ENCODE measurements around the gene F10. TPM values are rescaled to one million over a fixed set of nuclear protein-coding genes. Genes with fewer than 3 reads are reported as not detected.
A peak's percentile ranks its signal among the peaks of the same experiment; 100 is the strongest.

F10 gene
- polyA plus RNA-seq, 1 experiment: 39.0 TPM

- H3K36me3 ChIP-seq (ENCODE audit: control insufficient read depth, insufficient read depth, low read length): no peaks in the 10 kb centered on the region
- H3K4me3 ChIP-seq (ENCODE audit: low read depth, low read length): no peak overlapping the region
- TF ChIP-seq, protein P1, sequence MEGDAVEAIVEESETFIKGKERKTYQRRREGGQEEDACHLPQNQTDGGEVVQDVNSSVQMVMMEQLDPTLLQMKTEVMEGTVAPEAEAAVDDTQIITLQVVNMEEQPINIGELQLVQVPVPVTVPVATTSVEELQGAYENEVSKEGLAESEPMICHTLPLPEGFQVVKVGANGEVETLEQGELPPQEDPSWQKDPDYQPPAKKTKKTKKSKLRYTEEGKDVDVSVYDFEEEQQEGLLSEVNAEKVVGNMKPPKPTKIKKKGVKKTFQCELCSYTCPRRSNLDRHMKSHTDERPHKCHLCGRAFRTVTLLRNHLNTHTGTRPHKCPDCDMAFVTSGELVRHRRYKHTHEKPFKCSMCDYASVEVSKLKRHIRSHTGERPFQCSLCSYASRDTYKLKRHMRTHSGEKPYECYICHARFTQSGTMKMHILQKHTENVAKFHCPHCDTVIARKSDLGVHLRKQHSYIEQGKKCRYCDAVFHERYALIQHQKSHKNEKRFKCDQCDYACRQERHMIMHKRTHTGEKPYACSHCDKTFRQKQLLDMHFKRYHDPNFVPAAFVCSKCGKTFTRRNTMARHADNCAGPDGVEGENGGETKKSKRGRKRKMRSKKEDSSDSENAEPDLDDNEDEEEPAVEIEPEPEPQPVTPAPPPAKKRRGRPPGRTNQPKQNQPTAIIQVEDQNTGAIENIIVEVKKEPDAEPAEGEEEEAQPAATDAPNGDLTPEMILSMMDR (IDR thresholded peaks at IDR 0.05; ENCODE audit: insufficient read depth, low read depth, low read length): no peak
- ChIA-PET POLR2A (no interaction called here), CTCF (interaction anchor here (0.6 kb wide), 1 partner anchor 119 kb away, joined by 3 read pairs; no protein-coding TSS in a partner anchor)
- no peaks in the 10 kb centered on the region for H3K27me3 ChIP-seq (ENCODE audit: control insufficient read depth, insufficient read depth, low read length)
- DNase-seq (ENCODE audit: low read depth): no peak
Measured at GRCh38 chr13:113151745-113152690, 29.4 kb downstream of the F10 start.

GRCh38 chr13:113152691-113152983, 30.0 kb downstream of the F10 start:
- POLR2A ChIA-PET: no interaction called here
- H3K36me3 ChIP-seq (ENCODE audit: control insufficient read depth, insufficient read depth, low read length): no peaks in the 10 kb centered on the region
- no peaks in the 10 kb centered on the region for H3K27me3 ChIP-seq (ENCODE audit: control insufficient read depth, insufficient read depth, low read length)
- H3K4me3 ChIP-seq (ENCODE audit: low read depth, low read length): no peak overlapping the region
- no peak for DNase-seq (ENCODE audit: low read depth)
- TF ChIP-seq, protein P1 (IDR thresholded peaks at IDR 0.05; ENCODE audit: insufficient read depth, low read depth, low read length): no peak
- CTCF ChIA-PET: no interaction called here

DNA sequence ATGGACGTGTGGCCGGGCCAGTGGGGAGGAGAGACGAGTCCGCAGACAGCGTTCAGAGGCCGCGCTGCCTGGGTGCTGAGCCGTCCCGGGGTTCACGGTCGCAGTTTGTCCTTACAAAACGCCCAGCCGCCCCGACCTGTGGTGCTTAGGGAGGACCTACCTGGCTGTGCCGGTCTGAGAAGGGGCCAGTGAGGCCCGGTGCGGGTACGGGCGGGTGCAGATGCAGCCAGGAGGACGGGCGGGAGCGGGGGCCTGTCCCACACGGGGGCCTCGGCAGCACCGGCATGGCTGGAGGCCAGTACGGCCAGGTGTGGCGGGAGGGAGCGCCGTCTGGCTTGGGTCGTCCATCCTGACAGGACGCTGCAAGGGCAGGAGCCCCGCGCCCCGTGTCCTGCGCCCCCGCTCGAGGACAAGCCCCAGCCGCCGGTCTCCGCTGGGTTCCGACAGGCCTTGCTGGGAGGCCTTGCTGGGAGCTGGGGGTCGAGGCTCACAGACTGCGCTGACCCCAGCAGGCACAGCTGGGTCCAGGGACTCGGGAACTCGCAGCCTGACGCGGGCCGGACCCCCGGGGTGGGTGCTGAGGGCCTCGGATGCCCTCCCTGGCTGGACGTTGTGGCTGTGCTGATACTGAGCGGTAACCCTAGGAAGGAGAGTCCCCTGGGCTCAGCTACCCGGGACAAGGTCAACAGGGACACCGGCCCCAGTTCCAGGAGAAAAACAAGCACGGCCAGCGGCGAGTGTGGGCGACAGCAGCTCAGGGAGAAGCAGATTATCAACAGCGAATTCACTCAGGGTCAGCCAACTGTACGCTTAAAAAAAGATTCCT, 30.6 kb downstream of the F10 start:
- POLR2A ChIA-PET: no interaction called here
- no peaks in the 10 kb centered on the region for H3K36me3 ChIP-seq (ENCODE audit: control insufficient read depth, insufficient read depth, low read length)
- H3K4me3 ChIP-seq (ENCODE audit: low read depth, low read length): peak overlapping the region; percentile 3
- DNase-seq (ENCODE audit: low read depth): no peak
- TF ChIP-seq, protein P1 (IDR thresholded peaks at IDR 0.05; ENCODE audit: insufficient read depth, low read depth, low read length): no peak
- CTCF ChIA-PET: no interaction called here
- no peaks in the 10 kb centered on the region for H3K27me3 ChIP-seq (ENCODE audit: control insufficient read depth, insufficient read depth, low read length)

- Histone ChIP-seq H3K27me3 (ENCODE audit: control insufficient read depth, insufficient read depth, low read length) (no peaks in the 10 kb centered on the region), H3K4me3 (ENCODE audit: low read depth, low read length) (peak overlapping the region; percentile 19; the same call in 1 of the 2 replicates), H3K36me3 (ENCODE audit: control insufficient read depth, insufficient read depth, low read length) (no peaks in the 10 kb centered on the region)
- TF ChIP-seq, protein P1 (IDR thresholded peaks at IDR 0.05; ENCODE audit: insufficient read depth, low read depth, low read length): no peak
- CTCF ChIA-PET: interaction anchor here (1.3 kb wide), 1 partner anchor 10 kb away, joined by 3 read pairs; no protein-coding TSS in a partner anchor
- POLR2A ChIA-PET: no interaction called here
- DNase-seq (ENCODE audit: low read depth): no peak
Measured at GRCh38 chr13:113153810-113154748, 31.5 kb downstream of the F10 start.

All from BJ (cell line).